ENCODE measurements around the gene ORC6.

Gene ORC6

GRCh38 chr16:46701615-46702014 lies 12.2 kb downstream of the ORC6 start:
- Histone ChIP-seq H3K9me3 (ENCODE audit: control insufficient read depth, insufficient read depth, low read depth, low read length) (no peaks in the 10 kb centered on the region), H3K36me3 (ENCODE audit: control insufficient read depth in 2 of 2, insufficient read depth in 1 of 2, low read length in 2 of 2) (peaks cover 20 to 41% of the 10 kb centered on the region in 2 experiments), H3K27ac (ENCODE audit: extremely low read depth, low read depth, low read length) (no peak overlapping the region), H3K4me3 (ENCODE audit: low read depth, low read length) (no peak overlapping the region), H3K4me1 (ENCODE audit: control insufficient read depth, insufficient read depth, low read length) (no peaks in the 10 kb centered on the region)
- ChIA-PET CTCF (interaction anchor here (0.6 kb wide), 1 partner anchor 174 kb away, joined by 3 read pairs; no protein-coding TSS in a partner anchor), POLR2A (no interaction called here)
- TF ChIP-seq MYNN (tag by site-specific recombination; IDR thresholded peaks at IDR 0.05; ENCODE audit: borderline replicate concordance) (no peak), ZNF174 (tag by site-specific recombination; IDR thresholded peaks at IDR 0.05) (no peak), ZNF138 (tag by site-specific recombination; IDR thresholded peaks at IDR 0.05; ENCODE audit: borderline replicate concordance) (no peak), ZNF10 (tag by site-specific recombination; IDR thresholded peaks at IDR 0.05) (no peak), ZNF394 (tag by site-specific recombination; IDR thresholded peaks at IDR 0.05; ENCODE audit: borderline replicate concordance) (no peak), ATF2 (tag by site-specific recombination; IDR thresholded peaks at IDR 0.05; ENCODE audit: low read depth) (no peak), ZNF560 (tag by site-specific recombination; IDR thresholded peaks at IDR 0.05; ENCODE audit: borderline replicate concordance) (no peak), ZFP37 (tag by site-specific recombination; IDR thresholded peaks at IDR 0.05) (no peak), ZNF501 (tag by site-specific recombination; IDR thresholded peaks at IDR 0.05) (no peak), ZNF335 (tag by site-specific recombination; conservative IDR thresholded peaks at IDR 0.05) (no peak), ZNF24 (tag by site-specific recombination; IDR thresholded peaks at IDR 0.05) (no peak), ZNF202 (tag by site-specific recombination; IDR thresholded peaks at IDR 0.05; ENCODE audit: borderline replicate concordance) (no peak), ZBTB44 (tag by site-specific recombination; IDR thresholded peaks at IDR 0.05) (no peak), SALL2 (tag by site-specific recombination; IDR thresholded peaks at IDR 0.05; ENCODE audit: borderline replicate concordance) (no peak), EGR2 (tag by site-specific recombination; IDR thresholded peaks at IDR 0.05; ENCODE audit: low read depth) (no peak), YY1 (tag by site-specific recombination; IDR thresholded peaks at IDR 0.05) (no peak), ZNF548 (tag by site-specific recombination; IDR thresholded peaks at IDR 0.05) (no peak), ZNF362 (tag by site-specific recombination; IDR thresholded peaks at IDR 0.05) (no peak)

GRCh38 chr16:46702030-46702429 lies 12.6 kb downstream of the ORC6 start:
- Histone ChIP-seq H3K4me1 (ENCODE audit: control insufficient read depth, insufficient read depth, low read length) (no peaks in the 10 kb centered on the region), H3K9me3 (ENCODE audit: control insufficient read depth, insufficient read depth, low read depth, low read length) (no peaks in the 10 kb centered on the region), H3K4me3 (ENCODE audit: low read depth, low read length) (no peak overlapping the region), H3K36me3 (ENCODE audit: control insufficient read depth in 2 of 2, insufficient read depth in 1 of 2, low read length in 2 of 2) (peaks cover 16 to 37% of the 10 kb centered on the region in 2 experiments), H3K27ac (ENCODE audit: extremely low read depth, low read depth, low read length) (no peak overlapping the region)
- CTCF ChIA-PET: no interaction called here
- no peak for TF ChIP-seq ZNF214 (tag by site-specific recombination; IDR thresholded peaks at IDR 0.05; ENCODE audit: borderline replicate concordance)
- TF ChIP-seq HOXA7 (CRISPR knock-in tag; IDR thresholded peaks at IDR 0.05; ENCODE audit: borderline replicate concordance): no peak
- no peak for TF ChIP-seq GFI1B (tag by site-specific recombination; IDR thresholded peaks at IDR 0.05)
- no peak for TF ChIP-seq ZNF621 (tag by site-specific recombination; IDR thresholded peaks at IDR 0.05)
- TF ChIP-seq ZNF311 (tag by site-specific recombination; IDR thresholded peaks at IDR 0.05; ENCODE audit: borderline replicate concordance): no peak
- no peak for TF ChIP-seq SETDB1 (IDR thresholded peaks at IDR 0.05; ENCODE audit: insufficient read length, low read length)
- no peak for TF ChIP-seq ZNF274 (IDR thresholded peaks at IDR 0.05; ENCODE audit: low read length)
- TF ChIP-seq ZNF274 (tag by site-specific recombination; IDR thresholded peaks at IDR 0.05; ENCODE audit: borderline replicate concordance): no peak
- TF ChIP-seq ZNF623 (tag by site-specific recombination; IDR thresholded peaks at IDR 0.05): no peak
- POLR2A ChIA-PET: interaction anchor here (0.7 kb wide), 1 partner anchor 88 kb away, joined by 3 read pairs; no protein-coding TSS in a partner anchor

Data from HEK293 (cell line).